Renal pelvis (tissue), 3 donors: Measurements from ENCODE around the gene FARSB. TPM values are rescaled to one million over a fixed set of nuclear protein-coding genes. Genes with fewer than 3 reads are reported as not detected.

Experiments used
- polyA plus RNA-seq, 3 donors: library from polyadenylated mRNA; unstranded; fragments of 120-200 nt; gene quantifications; one replicate each; pipeline ENCODE4 v1.2.1, GENCODE V29; 2013; ENCODE audit not compliant: insufficient read length in 3 of 3

FARSB gene
- polyA plus RNA-seq, 3 donors, result 25.1 to 26.9 (median 25.8) TPM

Other genes with a start within 250 kb of the FARSB start
- gene SGPP2, start 231.5 kb downstream of the FARSB start, polyA plus RNA-seq, result 10 to 100 TPM; 16.7 to 19.3 (median 17.9) TPM
- gene MOGAT1, start 15.6 kb upstream of the FARSB start, polyA plus RNA-seq, result under 1 TPM in 2 of 3 donors, not detected in 1; 0.10 to 0.17 TPM
- 10 to 100 TPM; 62.7 to 68.4 (median 65.4) TPM for gene ACSL3, start 204.9 kb upstream of the FARSB start, polyA plus RNA-seq